Stomach (tissue), 4 donors: ENCODE data around the gene DCP1A.

Experiments
- EP300 ChIP-seq: sonication (generic); formaldehyde crosslinking; IDR thresholded peaks from one replicate; pipeline ENCODE4 v1.6.1; 2017; ENCODE audit warnings: antibody characterized with exemption
- POLR2A ChIP-seq, 4 donors: fragments of 450-650 bp; IDR thresholded peaks; one replicate each; pipeline ENCODE4 v1.6.1; 2016; ENCODE audit warnings: antibody characterized with exemption in 4 of 4, control low read depth in 2 of 4, mild to moderate bottlenecking in 1 of 4, moderate library complexity in 1 of 4
- POLR2AphosphoS5 ChIP-seq, 3 donors: sonication (generic); formaldehyde crosslinking; IDR thresholded peaks; one replicate each; pipeline ENCODE4 v1.6.1; 2016; ENCODE audit warnings: antibody characterized with exemption in 3 of 3
- TF ChIP-seq, protein P1 (sequence below), 7 experiments: fragments of 450-650 bp in 4 of 7; fragments of 200-600 bp in 3 of 7; sonication (generic) in 3 of 7; IDR thresholded peaks; one replicate each; pipeline ENCODE4 v1.5.1; 2016 to 2019; ENCODE audit warnings: antibody characterized with exemption in 7 of 7, control low read depth in 2 of 7, mild to moderate bottlenecking in 1 of 7

DNA sequence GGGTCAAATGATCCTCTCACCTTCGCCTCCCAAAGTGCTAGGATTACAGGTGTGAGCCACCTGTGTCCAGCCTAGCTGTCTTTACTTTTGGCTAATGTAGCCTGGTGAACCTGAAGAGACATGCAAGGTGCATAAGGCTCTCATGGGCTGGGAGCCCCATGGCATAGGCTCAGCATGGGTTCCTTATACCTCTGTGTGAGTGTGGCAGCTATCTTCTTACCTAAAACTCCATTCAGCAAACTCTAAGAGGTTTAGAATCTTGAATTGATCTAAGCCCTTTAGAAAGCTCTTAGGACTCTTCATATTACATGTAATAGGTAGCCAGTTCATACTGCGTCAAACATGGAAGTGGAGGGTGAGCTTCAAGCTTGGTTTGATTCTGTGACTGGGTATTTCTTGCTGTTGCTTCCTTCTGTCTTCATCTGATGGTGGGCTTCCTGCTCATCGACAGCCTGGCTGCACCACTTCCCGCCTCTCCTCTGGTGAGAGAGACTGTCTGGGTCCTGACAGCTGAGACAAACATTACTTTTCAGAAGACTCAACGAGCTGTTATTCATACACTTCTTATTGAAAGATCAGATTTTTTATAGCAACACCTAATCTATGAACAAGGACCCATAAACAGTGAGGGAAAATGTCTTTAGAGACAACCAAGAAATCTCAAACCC, 72.3 kb downstream of the DCP1A start:
- TF ChIP-seq, protein P1, sequence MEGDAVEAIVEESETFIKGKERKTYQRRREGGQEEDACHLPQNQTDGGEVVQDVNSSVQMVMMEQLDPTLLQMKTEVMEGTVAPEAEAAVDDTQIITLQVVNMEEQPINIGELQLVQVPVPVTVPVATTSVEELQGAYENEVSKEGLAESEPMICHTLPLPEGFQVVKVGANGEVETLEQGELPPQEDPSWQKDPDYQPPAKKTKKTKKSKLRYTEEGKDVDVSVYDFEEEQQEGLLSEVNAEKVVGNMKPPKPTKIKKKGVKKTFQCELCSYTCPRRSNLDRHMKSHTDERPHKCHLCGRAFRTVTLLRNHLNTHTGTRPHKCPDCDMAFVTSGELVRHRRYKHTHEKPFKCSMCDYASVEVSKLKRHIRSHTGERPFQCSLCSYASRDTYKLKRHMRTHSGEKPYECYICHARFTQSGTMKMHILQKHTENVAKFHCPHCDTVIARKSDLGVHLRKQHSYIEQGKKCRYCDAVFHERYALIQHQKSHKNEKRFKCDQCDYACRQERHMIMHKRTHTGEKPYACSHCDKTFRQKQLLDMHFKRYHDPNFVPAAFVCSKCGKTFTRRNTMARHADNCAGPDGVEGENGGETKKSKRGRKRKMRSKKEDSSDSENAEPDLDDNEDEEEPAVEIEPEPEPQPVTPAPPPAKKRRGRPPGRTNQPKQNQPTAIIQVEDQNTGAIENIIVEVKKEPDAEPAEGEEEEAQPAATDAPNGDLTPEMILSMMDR (IDR thresholded peaks at IDR 0.05): no peak
- TF ChIP-seq POLR2A (IDR thresholded peaks at IDR 0.05) (no peak), POLR2AphosphoS5 (IDR thresholded peaks at IDR 0.05) (no peak), EP300 (no peak)
